Fibroblast of lung (primary cell): ENCODE measurements around the gene SLC15A2. TPM values are rescaled to one million over a fixed set of nuclear protein-coding genes. Genes with fewer than 3 reads are reported as not detected.

Experiments
- DNase-seq, 2 donors: peaks; one replicate each; pipeline versions ENCODE4 v3.0.0 to v3.0.0-alpha.2; 2010; ENCODE audit warnings: low read depth in 2 of 2
- H2AFZ ChIP-seq: 2 replicates; pipeline ENCODE4 v1.5.1; 2012; ENCODE audit warnings: low read length, control low read depth, inconsistent platforms
- H3K27ac ChIP-seq: 2 replicates; pipeline ENCODE4 v1.5.1; 2011; ENCODE audit warnings: low read length, control low read depth; ENCODE audit not compliant: insufficient read depth
- H3K27me3 ChIP-seq: 2 replicates; pipeline ENCODE4 v1.5.1; 2011; ENCODE audit warnings: mild to moderate bottlenecking, low read length; ENCODE audit not compliant: control insufficient read depth, insufficient read depth
- H3K36me3 ChIP-seq: 2 replicates; pipeline ENCODE4 v1.5.1; 2011; ENCODE audit warnings: low read length; ENCODE audit not compliant: control insufficient read depth, insufficient read depth
- H3K4me1 ChIP-seq: 2 replicates; pipeline ENCODE4 v1.5.1; 2011; ENCODE audit warnings: low read length; ENCODE audit not compliant: control insufficient read depth, insufficient read depth; ENCODE audit errors: extremely low read depth
- H3K4me2 ChIP-seq: 2 replicates; pipeline ENCODE4 v1.5.1; 2011; ENCODE audit warnings: low read length, control low read depth; ENCODE audit not compliant: insufficient read depth; ENCODE audit errors: extremely low read depth
- H3K4me3 ChIP-seq, 4 experiments: fragments of 200-600 bp in 1 of 4; sonication (generic) in 1 of 4; replicated peaks in 1 of 4; 2 replicates each; pipeline ENCODE4 v1.5.1; 2011 to 2016; ENCODE audit warnings: low read length in 4 of 4, low read depth in 3 of 4, mild to moderate bottlenecking in 3 of 4, control low read depth in 2 of 4, inconsistent platforms in 1 of 4, mixed read lengths in 1 of 4; ENCODE audit not compliant: insufficient read depth in 1 of 4; ENCODE audit errors: control extremely low read depth in 1 of 4
- H3K79me2 ChIP-seq: 2 replicates; pipeline ENCODE4 v1.5.1; 2012; ENCODE audit warnings: mild to moderate bottlenecking, low read length, inconsistent platforms; ENCODE audit not compliant: control insufficient read depth, insufficient read depth
- H3K9ac ChIP-seq: 2 replicates; pipeline ENCODE4 v1.5.1; 2011; ENCODE audit warnings: mild to moderate bottlenecking, low read length, control low read depth; ENCODE audit not compliant: insufficient read depth
- H3K9me3 ChIP-seq: 2 replicates; pipeline ENCODE4 v1.5.1; 2012; ENCODE audit warnings: low read depth, low read length; ENCODE audit not compliant: control insufficient read depth, insufficient read depth
- H4K20me1 ChIP-seq: 2 replicates; pipeline ENCODE4 v1.5.1; 2011; ENCODE audit warnings: low read length; ENCODE audit not compliant: control insufficient read depth, insufficient read depth; ENCODE audit errors: extremely low read depth
- EZH2 ChIP-seq: IDR thresholded peaks from 2 replicates; pipeline ENCODE4 v1.5.1; 2012; ENCODE audit warnings: low read length, control low read depth, mild to moderate bottlenecking; ENCODE audit errors: missing control alignments
- polyA plus RNA-seq, 2 donors: library from polyadenylated mRNA; depleted of rRNA in 1 of 2; stranded (reverse) in 1 of 2; unstranded in 1 of 2; fragments of >200 nt; gene quantifications; 2 replicates each; pipeline ENCODE4 v1.2.1, GENCODE V29; 2011 to 2012; ENCODE audit warnings: missing spikeins in 1 of 2
- total RNA-seq: library from RNA; depleted of rRNA; stranded (reverse); fragments of >200 nt; gene quantifications from 2 replicates; pipeline ENCODE4 v1.2.1, GENCODE V29; 2014
- TF ChIP-seq, protein P1 (sequence below), 2 donors: IDR thresholded peaks in 1 of 2; conservative IDR thresholded peaks in 1 of 2; 1 replicate in 1 of 2; 2 replicates in 1 of 2; pipeline ENCODE4 v1.5.1; 2011 to 2012; ENCODE audit warnings: low read length in 2 of 2, control low read depth in 1 of 2, inconsistent platforms in 1 of 2, low read depth in 1 of 2, mild to moderate bottlenecking in 1 of 2

Gene SLC15A2
- total and polyA plus RNA-seq, 2 donors (not counting 1 experiment from before 2014, with no cell fraction given), result 0.31 to 0.33 TPM

DNA sequence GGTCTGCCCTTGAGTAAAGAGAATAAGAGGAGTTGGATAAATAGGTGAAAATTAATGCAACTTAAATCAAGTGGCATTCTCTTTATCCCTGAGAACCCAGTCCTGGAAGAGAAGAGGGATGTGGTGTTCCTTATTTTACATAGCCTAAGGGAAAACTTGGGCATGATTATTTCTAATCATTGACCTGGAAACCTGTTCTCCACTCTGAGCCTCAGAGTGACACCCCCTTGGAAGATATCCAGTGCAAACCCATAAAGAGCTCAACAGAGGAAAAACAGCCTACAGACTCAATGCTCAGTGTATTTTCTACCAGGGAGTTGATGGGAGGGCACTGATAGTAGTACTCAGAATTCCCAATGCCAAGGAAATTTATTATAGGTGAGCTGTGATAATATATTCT, 22.0 kb downstream of the SLC15A2 start:
- Histone ChIP-seq H3K4me1 (no peaks in the 10 kb centered on the region), H3K27me3 (no peaks in the 10 kb centered on the region), H3K79me2 (no peaks in the 10 kb centered on the region), H3K4me2 (no peak overlapping the region), H3K27ac (no peak overlapping the region), H3K9ac (no peak overlapping the region), H3K4me3 (no peak overlapping the region), H3K9me3 (no peaks in the 10 kb centered on the region), H4K20me1 (no peaks in the 10 kb centered on the region), H3K36me3 (no peaks in the 10 kb centered on the region), H2AFZ (no peak overlapping the region)
- no peak for DNase-seq
- TF ChIP-seq, protein P1, sequence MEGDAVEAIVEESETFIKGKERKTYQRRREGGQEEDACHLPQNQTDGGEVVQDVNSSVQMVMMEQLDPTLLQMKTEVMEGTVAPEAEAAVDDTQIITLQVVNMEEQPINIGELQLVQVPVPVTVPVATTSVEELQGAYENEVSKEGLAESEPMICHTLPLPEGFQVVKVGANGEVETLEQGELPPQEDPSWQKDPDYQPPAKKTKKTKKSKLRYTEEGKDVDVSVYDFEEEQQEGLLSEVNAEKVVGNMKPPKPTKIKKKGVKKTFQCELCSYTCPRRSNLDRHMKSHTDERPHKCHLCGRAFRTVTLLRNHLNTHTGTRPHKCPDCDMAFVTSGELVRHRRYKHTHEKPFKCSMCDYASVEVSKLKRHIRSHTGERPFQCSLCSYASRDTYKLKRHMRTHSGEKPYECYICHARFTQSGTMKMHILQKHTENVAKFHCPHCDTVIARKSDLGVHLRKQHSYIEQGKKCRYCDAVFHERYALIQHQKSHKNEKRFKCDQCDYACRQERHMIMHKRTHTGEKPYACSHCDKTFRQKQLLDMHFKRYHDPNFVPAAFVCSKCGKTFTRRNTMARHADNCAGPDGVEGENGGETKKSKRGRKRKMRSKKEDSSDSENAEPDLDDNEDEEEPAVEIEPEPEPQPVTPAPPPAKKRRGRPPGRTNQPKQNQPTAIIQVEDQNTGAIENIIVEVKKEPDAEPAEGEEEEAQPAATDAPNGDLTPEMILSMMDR (conservative IDR thresholded peaks at IDR 0.05 in 1 of 2, IDR thresholded peaks at IDR 0.05 in 1 of 2; ENCODE audit: low read depth in 1 of 2, low read length in 2 of 2), result no peak
- no peak for TF ChIP-seq EZH2

DNA sequence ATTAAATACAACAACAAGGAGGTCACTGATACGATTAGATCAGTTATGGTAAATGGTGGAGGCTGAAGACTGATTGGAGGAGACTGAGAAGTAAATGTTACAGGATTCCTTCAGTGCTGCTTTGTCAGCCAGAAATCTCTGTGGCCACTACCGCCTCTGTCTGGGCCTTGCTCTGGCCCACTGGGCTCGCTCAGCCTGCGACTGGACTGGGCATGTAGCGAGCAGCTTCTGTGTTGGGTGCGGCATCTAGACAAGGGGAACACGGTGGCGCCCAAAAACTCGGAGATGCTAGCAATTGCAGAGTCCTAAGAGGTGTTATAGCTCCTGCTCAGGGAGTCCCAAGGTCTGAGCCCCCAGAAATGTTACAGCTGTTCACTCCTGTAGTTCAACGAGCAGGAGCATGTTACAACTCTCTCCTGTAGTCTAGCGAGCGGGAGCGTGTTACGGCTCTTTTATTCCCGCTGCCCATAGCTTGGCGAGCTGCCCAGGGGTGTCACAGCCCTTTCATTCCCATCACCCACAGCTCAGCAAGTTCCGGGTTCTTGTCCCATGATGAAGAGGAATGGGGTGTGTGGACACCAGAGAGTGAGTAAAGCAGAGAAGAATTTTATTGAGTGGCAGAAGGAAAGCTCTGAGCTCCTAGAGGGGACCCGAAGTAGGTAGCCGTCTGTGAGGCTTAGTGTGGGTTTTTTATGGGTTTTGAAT, 24.7 kb downstream of the SLC15A2 start:
- no peaks in the 10 kb centered on the region for H4K20me1 ChIP-seq
- H3K4me3 ChIP-seq, result peak overlapping the region in 1 of 4 experiments; percentile 23
- H3K9me3 ChIP-seq, result no peaks in the 10 kb centered on the region
- H2AFZ ChIP-seq, result peak overlapping the region; percentile 35
- DNase-seq, result peak; percentile 6 to 77
- no peak overlapping the region for H3K27ac ChIP-seq
- no peaks in the 10 kb centered on the region for H3K36me3 ChIP-seq
- H3K9ac ChIP-seq, result no peak overlapping the region
- H3K4me2 ChIP-seq, result no peak overlapping the region
- H3K79me2 ChIP-seq, result no peaks in the 10 kb centered on the region
- H3K27me3 ChIP-seq, result no peaks in the 10 kb centered on the region
- no peaks in the 10 kb centered on the region for H3K4me1 ChIP-seq
- TF ChIP-seq, protein P1 (conservative IDR thresholded peaks at IDR 0.05 in 1 of 2, IDR thresholded peaks at IDR 0.05 in 1 of 2; ENCODE audit: low read depth in 1 of 2, low read length in 2 of 2), result no peak
- no peak for TF ChIP-seq EZH2

DNA sequence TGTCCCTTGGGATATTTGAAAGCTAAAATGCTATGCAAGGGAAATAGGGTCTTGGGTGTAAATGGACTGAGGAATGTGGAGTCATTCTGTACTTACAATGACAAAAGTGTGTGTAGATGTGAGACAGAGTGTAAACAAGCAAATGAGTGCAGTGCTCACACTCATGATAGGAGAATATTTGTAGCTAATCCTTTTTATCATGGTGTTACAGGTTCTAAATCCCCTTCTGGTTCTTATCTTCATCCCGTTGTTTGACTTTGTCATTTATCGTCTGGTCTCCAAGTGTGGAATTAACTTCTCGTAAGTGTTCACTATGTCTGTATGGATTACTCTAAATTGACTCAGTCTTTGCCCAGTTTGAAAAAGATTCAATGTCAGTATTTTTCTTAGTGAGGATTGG, 30.5 kb downstream of the SLC15A2 start:
- Histone ChIP-seq H3K4me2 (no peak overlapping the region), H3K27me3 (no peaks in the 10 kb centered on the region), H3K27ac (no peak overlapping the region), H2AFZ (no peak overlapping the region), H3K9ac (no peak overlapping the region), H3K79me2 (no peaks in the 10 kb centered on the region), H3K9me3 (no peaks in the 10 kb centered on the region), H3K4me1 (no peaks in the 10 kb centered on the region), H3K36me3 (no peaks in the 10 kb centered on the region), H4K20me1 (no peaks in the 10 kb centered on the region), H3K4me3 (no peak overlapping the region)
- no peak for TF ChIP-seq EZH2
- no peak for DNase-seq
